GM23338 (cell line): ENCODE results near the gene KLHDC7B.

ENCODE experiments used
- CREB1 ChIP-seq: fragments of 250-450 bp; sonication (Bioruptor Pico); IDR thresholded peaks from 2 replicates; pipeline ENCODE4 v1.5.0; 2020; ENCODE audit warnings: low read depth, mild to moderate bottlenecking, moderate library complexity
- EZH2 ChIP-seq: fragments of 200-600 bp; sonication (generic); IDR thresholded peaks from one replicate; pipeline ENCODE4 v1.8.0; 2017; ENCODE audit warnings: antibody characterized with exemption, mild to moderate bottlenecking, low read depth; ENCODE audit not compliant: unreplicated experiment
- EZH2phosphoT487 ChIP-seq: fragments of 200-600 bp; sonication (generic); IDR thresholded peaks from one replicate; pipeline ENCODE4 v1.8.1; 2018; ENCODE audit warnings: antibody characterized with exemption; ENCODE audit not compliant: unreplicated experiment
- JUNB ChIP-seq: IDR thresholded peaks from one replicate; pipeline ENCODE4 v1.6.1; 2016; ENCODE audit warnings: antibody characterized with exemption; ENCODE audit not compliant: unreplicated experiment
- POLR2AphosphoS5 ChIP-seq: IDR thresholded peaks from 2 replicates; pipeline ENCODE4 v1.6.1; 2016; ENCODE audit warnings: antibody characterized with exemption, low read depth
- ZNF114 ChIP-seq: fragments of 250-450 bp; sonication (Bioruptor Pico); IDR thresholded peaks from 2 replicates; pipeline ENCODE4 v1.5.0; 2020; ENCODE audit warnings: mild to moderate bottlenecking, moderate library complexity
- ZNF331 ChIP-seq: fragments of 250-450 bp; sonication (Bioruptor Pico); IDR thresholded peaks from 2 replicates; pipeline ENCODE4 v1.5.0; 2020; ENCODE audit warnings: low read depth, mild to moderate bottlenecking, moderate library complexity
- TF ChIP-seq, protein P1 (sequence below), 2 experiments: fragments of 200-600 bp in 1 of 2; sonication (generic) in 1 of 2; conservative IDR thresholded peaks; 2 replicates each; pipeline versions ENCODE4 v1.5.1 to v1.6.1; 2016 to 2017; ENCODE audit warnings: antibody characterized with exemption in 2 of 2, low read depth in 2 of 2, mild to moderate bottlenecking in 2 of 2, moderate library complexity in 1 of 2
- TF ChIP-seq, protein P2 (sequence below): IDR thresholded peaks from one replicate; pipeline ENCODE4 v1.6.1; 2018; ENCODE audit warnings: antibody characterized with exemption; ENCODE audit not compliant: unreplicated experiment
- TF ChIP-seq, protein P3 (sequence below): IDR thresholded peaks from 2 replicates; pipeline ENCODE4 v1.6.1; 2016; ENCODE audit warnings: antibody characterized with exemption
- TF ChIP-seq, protein P4 (sequence below): fragments of 250-450 bp; sonication (Bioruptor Pico); IDR thresholded peaks from 2 replicates; pipeline ENCODE4 v1.5.0; 2020; ENCODE audit warnings: mild to moderate bottlenecking, moderate library complexity

DNA sequence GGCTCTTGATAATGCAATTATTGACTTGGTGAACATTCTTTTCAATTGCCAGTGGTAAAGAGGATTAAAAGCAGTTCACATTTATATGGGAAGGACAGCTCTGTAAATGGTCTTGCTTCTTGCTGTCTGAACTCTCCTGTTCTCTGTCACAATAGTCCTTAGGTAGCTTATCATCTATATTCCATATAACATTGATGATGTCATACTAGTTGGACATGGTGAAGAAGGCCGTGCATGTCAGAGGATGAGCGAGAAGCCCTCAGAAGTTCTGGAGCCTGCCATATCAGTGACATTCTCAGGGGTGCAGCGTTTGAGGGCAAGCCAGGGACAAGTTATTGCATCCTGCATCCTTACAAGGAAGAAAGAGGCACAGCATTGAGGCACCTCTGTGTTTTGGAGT, 39.5 kb downstream of the KLHDC7B start:
- TF ChIP-seq, protein P1, sequence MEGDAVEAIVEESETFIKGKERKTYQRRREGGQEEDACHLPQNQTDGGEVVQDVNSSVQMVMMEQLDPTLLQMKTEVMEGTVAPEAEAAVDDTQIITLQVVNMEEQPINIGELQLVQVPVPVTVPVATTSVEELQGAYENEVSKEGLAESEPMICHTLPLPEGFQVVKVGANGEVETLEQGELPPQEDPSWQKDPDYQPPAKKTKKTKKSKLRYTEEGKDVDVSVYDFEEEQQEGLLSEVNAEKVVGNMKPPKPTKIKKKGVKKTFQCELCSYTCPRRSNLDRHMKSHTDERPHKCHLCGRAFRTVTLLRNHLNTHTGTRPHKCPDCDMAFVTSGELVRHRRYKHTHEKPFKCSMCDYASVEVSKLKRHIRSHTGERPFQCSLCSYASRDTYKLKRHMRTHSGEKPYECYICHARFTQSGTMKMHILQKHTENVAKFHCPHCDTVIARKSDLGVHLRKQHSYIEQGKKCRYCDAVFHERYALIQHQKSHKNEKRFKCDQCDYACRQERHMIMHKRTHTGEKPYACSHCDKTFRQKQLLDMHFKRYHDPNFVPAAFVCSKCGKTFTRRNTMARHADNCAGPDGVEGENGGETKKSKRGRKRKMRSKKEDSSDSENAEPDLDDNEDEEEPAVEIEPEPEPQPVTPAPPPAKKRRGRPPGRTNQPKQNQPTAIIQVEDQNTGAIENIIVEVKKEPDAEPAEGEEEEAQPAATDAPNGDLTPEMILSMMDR (conservative IDR thresholded peaks at IDR 0.05; ENCODE audit: low read depth in 2 of 2), result no peak
- TF ChIP-seq EZH2 (no peak), POLR2AphosphoS5 (no peak), CREB1 (CRISPR knock-in tag) (no peak), EZH2phosphoT487 (no peak), JUNB (no peak), ZNF331 (CRISPR knock-in tag) (no peak), ZNF114 (no peak)
- TF ChIP-seq, protein P2, sequence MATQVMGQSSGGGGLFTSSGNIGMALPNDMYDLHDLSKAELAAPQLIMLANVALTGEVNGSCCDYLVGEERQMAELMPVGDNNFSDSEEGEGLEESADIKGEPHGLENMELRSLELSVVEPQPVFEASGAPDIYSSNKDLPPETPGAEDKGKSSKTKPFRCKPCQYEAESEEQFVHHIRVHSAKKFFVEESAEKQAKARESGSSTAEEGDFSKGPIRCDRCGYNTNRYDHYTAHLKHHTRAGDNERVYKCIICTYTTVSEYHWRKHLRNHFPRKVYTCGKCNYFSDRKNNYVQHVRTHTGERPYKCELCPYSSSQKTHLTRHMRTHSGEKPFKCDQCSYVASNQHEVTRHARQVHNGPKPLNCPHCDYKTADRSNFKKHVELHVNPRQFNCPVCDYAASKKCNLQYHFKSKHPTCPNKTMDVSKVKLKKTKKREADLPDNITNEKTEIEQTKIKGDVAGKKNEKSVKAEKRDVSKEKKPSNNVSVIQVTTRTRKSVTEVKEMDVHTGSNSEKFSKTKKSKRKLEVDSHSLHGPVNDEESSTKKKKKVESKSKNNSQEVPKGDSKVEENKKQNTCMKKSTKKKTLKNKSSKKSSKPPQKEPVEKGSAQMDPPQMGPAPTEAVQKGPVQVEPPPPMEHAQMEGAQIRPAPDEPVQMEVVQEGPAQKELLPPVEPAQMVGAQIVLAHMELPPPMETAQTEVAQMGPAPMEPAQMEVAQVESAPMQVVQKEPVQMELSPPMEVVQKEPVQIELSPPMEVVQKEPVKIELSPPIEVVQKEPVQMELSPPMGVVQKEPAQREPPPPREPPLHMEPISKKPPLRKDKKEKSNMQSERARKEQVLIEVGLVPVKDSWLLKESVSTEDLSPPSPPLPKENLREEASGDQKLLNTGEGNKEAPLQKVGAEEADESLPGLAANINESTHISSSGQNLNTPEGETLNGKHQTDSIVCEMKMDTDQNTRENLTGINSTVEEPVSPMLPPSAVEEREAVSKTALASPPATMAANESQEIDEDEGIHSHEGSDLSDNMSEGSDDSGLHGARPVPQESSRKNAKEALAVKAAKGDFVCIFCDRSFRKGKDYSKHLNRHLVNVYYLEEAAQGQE, result no peak
- TF ChIP-seq, protein P3, sequence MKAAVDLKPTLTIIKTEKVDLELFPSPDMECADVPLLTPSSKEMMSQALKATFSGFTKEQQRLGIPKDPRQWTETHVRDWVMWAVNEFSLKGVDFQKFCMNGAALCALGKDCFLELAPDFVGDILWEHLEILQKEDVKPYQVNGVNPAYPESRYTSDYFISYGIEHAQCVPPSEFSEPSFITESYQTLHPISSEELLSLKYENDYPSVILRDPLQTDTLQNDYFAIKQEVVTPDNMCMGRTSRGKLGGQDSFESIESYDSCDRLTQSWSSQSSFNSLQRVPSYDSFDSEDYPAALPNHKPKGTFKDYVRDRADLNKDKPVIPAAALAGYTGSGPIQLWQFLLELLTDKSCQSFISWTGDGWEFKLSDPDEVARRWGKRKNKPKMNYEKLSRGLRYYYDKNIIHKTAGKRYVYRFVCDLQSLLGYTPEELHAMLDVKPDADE, result no peak
- TF ChIP-seq, protein P4, sequence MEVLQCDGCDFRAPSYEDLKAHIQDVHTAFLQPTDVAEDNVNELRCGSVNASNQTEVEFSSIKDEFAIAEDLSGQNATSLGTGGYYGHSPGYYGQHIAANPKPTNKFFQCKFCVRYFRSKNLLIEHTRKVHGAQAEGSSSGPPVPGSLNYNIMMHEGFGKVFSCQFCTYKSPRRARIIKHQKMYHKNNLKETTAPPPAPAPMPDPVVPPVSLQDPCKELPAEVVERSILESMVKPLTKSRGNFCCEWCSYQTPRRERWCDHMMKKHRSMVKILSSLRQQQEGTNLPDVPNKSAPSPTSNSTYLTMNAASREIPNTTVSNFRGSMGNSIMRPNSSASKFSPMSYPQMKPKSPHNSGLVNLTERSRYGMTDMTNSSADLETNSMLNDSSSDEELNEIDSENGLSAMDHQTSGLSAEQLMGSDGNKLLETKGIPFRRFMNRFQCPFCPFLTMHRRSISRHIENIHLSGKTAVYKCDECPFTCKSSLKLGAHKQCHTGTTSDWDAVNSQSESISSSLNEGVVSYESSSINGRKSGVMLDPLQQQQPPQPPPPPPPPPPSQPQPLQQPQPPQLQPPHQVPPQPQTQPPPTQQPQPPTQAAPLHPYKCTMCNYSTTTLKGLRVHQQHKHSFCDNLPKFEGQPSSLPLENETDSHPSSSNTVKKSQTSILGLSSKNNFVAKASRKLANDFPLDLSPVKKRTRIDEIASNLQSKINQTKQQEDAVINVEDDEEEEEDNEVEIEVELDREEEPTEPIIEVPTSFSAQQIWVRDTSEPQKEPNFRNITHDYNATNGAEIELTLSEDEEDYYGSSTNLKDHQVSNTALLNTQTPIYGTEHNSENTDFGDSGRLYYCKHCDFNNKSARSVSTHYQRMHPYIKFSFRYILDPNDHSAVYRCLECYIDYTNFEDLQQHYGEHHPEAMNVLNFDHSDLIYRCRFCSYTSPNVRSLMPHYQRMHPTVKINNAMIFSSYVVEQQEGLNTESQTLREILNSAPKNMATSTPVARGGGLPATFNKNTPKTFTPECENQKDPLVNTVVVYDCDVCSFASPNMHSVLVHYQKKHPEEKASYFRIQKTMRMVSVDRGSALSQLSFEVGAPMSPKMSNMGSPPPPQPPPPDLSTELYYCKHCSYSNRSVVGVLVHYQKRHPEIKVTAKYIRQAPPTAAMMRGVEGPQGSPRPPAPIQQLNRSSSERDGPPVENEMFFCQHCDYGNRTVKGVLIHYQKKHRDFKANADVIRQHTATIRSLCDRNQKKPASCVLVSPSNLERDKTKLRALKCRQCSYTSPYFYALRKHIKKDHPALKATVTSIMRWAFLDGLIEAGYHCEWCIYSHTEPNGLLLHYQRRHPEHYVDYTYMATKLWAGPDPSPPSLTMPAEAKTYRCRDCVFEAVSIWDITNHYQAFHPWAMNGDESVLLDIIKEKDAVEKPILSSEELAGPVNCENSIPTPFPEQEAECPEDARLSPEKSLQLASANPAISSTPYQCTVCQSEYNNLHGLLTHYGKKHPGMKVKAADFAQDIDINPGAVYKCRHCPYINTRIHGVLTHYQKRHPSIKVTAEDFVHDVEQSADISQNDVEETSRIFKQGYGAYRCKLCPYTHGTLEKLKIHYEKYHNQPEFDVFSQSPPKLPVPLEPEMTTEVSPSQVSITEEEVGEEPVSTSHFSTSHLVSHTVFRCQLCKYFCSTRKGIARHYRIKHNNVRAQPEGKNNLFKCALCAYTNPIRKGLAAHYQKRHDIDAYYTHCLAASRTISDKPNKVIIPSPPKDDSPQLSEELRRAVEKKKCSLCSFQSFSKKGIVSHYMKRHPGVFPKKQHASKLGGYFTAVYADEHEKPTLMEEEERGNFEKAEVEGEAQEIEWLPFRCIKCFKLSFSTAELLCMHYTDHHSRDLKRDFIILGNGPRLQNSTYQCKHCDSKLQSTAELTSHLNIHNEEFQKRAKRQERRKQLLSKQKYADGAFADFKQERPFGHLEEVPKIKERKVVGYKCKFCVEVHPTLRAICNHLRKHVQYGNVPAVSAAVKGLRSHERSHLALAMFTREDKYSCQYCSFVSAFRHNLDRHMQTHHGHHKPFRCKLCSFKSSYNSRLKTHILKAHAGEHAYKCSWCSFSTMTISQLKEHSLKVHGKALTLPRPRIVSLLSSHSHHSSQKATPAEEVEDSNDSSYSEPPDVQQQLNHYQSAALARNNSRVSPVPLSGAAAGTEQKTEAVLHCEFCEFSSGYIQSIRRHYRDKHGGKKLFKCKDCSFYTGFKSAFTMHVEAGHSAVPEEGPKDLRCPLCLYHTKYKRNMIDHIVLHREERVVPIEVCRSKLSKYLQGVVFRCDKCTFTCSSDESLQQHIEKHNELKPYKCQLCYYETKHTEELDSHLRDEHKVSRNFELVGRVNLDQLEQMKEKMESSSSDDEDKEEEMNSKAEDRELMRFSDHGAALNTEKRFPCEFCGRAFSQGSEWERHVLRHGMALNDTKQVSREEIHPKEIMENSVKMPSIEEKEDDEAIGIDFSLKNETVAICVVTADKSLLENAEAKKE (CRISPR knock-in tag), result no peak
